ENCODE results near the gene SKAP2.
A peak's percentile ranks its signal among the peaks of the same experiment; 100 is the strongest.

The SKAP2 gene

DNA sequence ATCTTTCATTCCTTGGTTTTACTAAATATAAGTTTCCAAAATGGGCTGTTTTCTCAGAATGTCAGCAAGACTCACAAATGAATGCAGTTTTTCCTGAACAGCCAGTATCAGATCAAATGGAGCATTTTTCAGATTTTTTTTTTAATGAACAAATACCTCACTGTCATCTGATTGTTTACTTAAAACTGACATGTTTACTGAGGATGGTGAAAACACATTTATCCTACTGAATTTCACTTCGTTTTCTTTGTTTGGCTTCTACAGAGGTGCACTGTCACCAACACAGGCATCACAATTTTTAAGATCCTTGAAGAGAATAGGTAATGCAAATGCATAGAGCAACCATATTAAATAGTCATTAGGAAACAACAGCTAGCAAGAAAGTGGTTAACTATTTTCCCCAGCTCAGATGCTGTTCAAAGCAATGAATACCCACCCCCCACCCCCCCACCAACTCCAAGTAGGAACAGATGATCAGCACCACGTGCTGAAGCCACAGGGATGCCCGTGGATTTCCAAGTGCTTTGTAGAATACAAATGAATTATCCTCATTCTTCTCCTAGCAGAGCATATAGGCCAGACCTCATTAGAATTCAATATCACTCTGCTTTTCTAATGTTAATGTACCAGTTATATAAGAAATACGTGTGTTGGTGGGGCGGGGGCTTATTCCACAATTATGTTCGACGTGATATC is 205.9 kb downstream of the SKAP2 start:
- peak; percentile 73 for DNase-seq

DNA sequence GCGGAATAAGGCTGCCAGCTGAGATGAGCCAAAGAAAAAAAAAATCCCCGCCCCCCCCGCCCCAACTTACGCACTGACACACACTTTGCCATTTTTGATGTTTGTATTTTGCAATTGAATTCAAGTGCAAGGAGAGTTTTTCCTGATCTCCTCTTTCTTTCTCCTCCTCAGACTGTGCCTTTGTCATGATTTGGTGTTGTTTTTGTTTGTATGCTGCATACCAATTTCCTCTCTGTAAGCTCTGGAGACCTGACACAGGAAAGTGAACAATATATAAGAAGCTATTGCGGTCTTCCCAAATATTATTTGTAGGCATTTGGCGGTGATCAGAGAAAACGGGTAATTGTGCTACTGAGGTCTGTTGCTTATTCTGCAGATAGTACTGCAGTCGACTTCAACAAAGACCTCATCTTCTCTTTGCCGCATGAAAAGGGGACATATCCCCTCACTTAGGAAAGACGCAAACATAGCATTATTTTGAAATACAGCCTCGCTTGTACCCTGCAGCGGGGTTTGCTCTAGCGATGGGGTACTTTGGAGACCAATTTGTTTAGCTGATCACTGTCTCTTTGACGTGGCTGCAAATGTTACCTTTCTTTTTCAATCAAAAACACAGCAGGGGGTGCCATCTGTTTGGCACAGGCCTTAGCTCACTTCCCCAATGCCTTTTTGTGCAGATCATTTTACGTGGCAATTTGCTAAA is 206.6 kb downstream of the SKAP2 start:
- peak; percentile 92 for DNase-seq

DNA sequence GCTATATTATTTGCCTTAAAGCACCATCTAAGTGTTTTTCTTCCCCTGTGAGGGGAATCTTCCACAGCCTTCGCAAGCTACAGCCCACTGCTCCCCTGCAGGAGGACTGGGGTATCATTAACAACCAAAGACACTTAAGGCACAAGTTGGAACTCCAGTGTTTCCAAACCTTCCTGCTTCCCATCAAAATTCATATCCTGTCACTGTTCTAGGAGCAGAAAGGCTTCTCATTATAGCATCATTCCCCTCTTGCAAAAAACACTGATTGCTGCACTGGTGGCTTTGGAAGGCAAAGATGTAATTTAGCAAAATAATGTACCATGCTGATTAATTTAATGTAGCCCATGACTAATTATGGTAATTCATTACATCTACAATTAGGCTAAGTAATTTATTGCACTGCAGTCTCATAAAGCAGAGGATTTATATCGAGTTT is 207.2 kb downstream of the SKAP2 start:
- no peak for DNase-seq

DNA sequence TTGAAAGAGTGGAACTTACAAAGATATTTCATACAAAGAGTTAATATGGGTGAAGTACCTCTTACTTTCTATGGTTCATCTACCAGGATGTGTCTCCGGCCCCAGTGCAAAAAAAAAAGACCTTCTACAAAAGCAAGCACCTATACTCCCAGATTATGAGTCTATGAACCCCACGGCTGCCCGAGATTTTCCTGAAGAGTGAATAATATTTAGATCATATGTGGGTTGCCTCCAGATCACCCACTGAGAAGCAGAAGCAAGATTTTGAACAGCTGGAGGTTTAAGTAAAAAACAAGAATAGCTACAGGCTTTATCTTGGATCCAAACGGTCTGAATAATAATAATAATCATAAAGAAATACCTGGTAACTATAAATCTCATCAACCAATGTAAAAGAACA is 207.7 kb downstream of the SKAP2 start:
- no peak for DNase-seq

DNA sequence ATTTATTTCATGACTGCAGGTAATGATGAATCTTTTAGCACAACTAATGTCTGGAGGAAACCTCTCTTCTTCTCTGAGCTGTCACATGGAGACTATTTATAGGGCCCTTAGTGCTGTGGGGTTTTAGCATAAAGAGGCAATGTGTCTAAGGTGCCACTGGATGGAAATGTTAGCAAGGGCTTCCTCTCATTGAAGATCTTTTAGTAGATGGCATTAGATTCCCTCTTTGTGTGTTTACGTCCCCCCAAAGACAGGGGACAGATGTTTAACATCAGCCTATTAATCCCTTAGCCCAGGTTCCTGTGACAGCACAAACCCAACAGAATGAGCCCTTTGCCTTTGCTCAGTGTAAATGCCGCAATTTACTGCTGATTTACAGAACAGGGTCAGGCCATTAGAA is 208.6 kb downstream of the SKAP2 start:
- DNase-seq: no peak

DNA sequence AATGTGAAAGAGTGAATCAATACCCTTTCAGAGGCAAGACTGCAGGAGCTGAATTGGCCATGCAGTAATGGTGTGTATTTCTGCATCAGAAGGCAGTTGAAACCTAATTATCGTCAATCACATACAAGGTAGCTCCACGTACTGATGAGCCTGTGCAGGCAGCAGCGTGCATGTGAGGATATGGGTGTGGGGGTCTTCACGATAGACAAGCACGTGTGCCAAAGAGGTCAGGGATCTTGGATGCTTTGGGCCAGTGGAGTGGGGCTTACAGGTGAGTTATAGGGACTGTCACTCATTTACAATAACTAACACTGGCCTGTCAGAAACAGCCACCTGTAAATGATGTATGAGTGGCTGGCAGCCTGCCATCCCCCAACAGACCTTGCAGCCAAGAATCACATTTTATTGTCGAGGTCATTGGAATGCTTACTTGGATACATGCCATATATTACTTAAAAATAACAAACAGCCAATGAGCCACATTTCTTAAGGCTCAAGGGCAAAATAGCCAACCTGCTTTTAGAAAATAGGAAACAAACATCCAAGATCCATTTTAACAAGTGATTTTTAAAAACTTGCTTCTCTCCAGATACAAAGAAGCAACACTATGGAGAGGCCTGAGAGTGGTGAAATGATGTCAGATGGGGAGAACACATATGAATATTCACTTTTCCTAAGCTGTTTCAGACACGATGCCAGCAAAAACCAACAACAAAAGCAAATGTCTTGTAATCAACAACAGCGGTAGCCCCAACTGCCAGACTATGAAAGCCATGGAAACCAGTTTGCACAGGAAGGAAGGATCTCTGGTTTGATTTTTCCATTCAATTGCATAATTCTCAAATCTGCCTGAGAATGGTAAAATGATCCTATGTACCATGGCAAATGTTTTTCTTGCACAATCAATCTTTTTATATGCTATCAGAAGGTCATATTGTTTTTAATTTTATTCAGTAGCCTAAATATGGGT is 210.7 kb downstream of the SKAP2 start:
- no peak for DNase-seq

DNA sequence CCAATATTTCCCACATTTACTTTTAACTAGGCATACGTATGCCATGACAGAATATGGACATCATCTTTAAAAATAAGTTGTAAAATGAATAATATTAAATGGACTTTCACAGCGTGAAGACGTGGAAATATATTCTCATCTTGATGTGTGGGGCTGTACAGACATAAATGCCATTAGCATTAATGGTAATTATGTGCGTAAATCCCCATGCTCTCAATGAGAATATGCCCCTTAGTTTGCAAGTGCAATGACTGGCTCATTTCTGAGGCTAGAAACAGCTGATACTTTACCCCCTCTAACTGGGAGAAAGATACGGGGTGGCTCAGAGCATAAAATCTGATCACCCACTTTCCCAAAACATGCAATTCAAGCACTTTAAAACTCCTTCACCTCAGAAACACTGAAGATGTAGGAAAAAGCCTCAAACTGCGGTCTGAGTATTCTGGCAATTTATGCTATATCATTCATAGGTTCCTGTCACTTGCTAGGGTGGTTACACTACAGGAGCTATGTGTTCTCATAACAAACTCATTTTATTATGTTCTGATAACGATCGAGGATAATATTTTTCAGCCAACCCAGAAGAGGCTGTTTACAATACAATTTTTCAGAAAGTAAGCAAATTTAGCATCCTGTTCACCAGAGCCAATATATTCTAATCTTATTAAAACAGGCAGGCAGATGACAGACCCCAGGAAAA is 211.8 kb downstream of the SKAP2 start:
- no peak for DNase-seq

DNA sequence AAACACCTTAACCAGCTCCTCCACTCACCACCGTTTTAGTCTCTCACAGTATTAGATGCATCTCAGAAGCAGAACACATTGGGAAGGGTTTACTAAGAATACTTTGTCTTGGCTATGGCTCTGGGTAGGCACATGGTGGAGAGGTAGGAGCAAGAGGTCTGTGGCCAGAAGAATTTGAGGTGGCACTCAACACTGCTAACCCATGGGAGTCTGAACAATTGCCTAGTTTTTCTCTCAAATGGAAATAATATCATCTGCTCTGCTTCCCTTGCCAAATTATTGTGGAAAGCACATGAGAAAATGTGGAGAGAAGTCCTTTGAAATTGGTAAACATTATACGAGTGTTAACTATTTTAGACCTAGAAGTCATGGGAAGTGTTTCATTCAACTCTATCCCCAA is 214.3 kb downstream of the SKAP2 start:
- no peak for DNase-seq

DNA sequence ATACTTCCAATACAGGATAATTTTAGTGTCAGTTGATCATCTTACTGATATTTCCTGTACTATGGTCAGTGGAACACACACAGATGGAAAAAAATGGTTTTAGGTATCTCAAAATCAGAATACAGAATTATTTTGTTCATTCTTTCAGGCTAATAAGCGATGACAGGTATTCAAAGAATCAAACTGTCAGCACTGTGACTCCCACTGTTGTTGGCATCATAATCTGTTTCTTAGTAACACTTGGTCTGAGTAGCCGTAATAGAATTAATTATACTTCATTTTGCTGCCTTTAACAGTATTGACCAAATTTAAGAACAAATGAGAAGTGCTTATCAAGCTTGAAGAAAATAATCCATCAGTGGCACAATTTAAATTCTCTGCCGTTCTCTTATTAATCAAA is 215.0 kb downstream of the SKAP2 start:
- DNase-seq: no peak

DNA sequence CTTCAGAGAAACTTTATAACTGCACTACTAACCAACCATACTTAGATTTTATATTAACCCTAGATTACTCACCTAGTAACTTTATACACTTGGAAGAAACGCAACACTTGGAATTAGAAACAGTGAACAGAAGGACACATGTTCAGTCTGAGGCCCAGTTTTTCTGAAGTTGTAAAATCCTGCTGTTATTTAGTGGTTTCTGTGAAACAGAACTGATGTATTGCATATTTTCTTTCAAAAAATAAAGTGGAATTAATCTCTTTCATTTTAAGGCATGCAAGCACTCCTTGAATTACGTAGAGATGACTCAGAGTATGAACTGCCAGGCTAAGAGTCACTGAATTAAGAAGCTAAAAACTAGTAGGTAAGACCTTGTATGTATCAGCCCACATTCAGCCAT is 215.8 kb downstream of the SKAP2 start:
- DNase-seq: no peak

DNA sequence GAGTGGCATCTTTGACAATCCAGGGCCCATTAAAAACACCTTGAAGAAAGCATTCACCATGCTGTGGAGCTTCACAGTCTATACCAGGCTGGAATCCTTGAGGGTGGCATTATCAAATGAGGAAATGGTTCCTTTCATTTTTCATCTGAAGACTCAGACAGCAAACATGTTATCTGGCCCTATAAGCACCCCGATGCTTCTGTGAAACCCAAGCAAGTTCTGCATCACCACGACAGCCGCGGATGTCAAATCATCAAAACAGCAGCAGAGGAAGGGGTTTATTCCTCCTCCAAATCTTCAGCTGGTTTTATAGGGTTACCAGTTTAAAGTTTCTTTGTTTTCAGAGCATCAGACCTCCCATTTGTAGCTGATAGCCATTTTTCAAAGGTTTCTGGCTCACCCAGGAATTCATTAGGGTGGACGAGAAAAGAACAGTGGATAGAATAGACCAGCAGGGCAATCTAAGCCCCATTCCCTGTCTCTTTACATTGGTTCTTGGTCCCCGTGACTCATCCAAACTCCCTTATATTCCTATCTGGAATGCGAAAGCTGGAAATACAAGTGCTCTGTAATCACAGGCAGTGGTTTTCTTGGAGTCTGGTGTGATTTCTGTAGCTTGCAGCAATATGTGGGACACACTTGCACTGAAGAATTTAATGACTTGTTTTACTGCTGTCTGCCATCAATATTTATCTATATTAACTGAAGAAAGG is 217.9 kb downstream of the SKAP2 start:
- no peak for DNase-seq

DNA sequence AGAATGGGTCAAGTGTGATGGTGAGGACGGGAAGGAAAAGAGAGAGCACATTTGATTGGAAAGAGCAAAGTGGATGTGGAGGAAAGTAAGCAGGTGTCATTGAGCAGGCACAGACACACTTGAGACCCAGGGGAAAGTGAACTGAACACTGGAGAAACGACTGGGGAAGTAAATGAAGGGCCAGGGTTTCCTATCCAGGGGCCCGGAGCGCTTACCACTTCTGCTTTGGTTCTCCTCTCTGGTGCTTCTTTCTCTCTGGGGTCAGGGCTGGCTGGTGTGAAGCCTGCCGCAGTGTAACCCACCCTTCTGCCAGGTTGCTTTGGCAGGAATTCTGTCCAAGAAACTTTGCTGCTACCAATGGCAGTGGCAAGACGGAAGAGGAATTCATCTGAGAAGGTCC is 219.3 kb downstream of the SKAP2 start:
- no peak for DNase-seq

DNA sequence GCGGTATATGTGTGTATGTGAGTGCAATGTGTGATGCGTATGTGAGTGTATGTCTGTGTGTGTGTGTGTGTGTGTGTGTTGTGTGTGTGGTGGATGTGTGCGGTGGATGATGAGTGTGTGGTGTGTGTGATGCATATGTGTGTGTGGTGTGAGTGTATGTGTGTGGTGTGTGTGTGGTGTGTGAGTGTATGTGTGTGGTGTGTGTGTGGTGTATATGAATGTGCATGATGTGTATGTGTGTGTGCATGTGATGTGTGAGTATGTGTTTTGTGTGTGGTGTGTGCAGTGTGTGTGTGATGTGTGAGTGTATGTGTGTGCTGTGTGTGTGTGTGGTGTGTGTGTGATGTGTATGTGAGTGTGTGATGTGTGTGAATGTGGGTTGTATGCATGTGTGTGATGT is 222.0 kb downstream of the SKAP2 start:
- no peak for DNase-seq

DNA sequence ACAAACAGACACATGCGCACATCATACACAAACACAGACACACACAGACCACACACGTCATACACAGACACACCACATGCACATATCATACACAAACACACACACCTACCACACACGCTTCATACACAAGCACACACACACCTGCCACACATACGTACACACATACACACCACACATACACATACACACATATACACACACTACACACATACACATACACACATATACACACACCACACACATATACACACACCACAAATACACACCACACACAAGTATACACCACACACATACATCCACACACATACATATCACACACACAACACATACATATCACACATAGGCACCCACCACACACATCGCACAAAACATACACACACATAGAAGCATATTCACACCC is 224.7 kb downstream of the SKAP2 start:
- no peak for DNase-seq

DNA sequence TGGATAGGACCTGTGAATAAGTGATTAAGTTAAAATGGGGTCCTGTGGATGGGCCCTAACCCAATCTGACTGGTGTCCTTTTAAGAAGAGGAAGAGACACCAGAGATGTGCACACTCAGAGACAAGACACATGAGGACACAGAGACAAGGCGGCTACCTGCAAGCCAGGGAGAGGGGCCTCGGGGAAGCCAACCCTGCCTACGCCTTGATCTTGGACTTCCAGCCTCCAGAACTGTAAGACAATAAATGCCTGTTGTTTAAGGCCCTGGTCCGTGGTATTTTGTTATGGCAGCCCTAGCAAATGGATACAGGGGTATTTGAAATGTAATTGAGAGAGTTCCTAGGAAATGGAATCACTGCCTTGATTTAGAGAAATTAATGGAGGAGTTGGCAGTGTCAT is 225.3 kb downstream of the SKAP2 start:
- no peak for DNase-seq

DNA sequence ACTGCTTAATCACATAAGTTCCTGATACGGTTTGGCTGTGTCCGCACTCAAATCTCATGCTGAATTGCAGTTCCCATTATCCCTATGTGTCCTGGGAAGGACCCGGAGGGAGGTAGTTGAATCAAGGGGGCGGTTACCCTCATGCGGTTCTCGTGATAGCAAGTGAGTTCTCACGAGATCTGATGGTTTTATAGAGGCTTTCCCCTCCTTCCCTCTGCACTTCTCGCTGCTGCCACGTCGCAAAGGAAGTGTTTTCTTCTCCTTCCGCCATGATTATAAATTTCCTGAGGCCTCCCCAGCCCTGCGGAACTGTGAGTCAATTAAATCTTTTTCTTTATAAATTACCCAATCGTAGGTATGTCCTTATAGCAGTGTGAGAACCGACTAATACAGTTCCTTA is 226.2 kb downstream of the SKAP2 start:
- no peak for DNase-seq

DNA sequence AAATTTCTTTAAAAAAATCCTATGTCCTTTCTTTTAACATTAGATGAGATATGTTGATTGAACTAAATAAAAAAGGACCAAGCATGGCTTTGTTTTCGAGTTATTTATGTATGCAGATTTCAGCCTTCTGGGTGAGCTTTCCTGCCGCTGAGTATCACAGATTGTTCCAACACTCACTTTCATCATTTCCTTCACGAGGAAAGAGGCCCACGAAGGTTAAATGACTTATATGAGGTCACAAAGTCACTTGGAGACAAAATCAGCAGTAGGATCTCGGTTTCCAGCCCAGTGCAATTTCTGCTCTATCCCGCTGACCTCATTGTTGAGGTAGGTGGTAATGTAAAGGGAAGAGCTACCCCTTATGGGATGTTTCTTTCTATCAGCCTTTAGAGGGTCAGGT is 226.8 kb downstream of the SKAP2 start:
- DNase-seq: no peak

DNA sequence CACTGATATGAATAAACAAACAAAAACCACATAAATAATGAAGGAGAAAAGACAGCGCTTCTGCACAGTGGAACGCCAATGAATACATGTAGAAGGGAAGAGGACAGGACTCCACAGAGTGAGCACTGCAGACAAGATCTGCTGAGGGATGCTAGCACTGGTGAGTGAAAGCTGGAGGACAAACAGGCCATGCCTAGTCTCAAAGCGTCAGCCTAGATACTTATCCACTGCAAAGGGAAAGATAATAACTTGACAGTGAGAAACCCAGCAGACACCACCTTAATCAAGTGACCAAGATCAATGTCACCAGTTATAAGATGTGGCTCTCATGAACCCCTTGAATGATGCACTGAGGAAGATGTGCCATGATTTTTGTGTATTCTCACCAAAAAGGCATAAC is 227.6 kb downstream of the SKAP2 start:
- DNase-seq: no peak

DNA sequence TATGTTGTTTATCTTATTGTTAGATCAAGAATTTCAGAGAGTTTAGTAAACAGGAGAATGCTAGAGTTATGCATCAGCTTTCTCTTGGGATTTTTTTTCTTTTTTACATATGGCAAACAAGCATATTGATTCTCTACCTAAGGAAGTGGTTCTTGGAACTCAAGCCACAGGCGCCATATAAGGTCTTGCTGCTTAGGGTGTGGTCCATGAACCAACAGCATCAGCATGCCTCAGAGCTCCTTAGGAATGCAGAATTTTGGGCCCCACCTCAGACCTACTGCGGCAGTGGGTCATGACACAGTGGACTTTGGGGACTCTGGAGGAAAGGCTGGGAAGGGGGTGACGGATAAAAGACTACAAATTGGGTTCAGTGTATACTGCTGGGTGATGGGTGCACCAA is 230.8 kb downstream of the SKAP2 start:
- no peak for DNase-seq

DNA sequence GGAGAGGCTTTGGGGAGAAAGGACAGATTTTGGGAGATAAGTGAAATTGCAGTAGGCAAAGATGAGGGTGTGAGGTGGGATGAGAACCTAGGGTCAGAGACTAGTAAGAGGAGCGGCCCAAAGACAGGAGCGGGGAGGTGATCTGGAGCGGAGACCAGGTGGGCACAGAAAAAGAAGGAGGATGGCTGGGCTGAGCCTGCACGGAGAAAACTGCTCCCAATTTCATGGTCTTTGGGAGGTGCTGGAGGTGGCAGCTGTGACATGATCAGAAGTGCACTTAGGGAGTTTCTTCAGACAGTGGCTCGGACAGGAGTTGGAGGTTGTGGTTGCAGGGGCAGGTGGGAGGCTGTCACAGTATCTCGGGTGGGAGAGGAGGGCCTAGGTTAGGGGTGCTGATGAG is 232.8 kb downstream of the SKAP2 start:
- no peak for DNase-seq

DNA sequence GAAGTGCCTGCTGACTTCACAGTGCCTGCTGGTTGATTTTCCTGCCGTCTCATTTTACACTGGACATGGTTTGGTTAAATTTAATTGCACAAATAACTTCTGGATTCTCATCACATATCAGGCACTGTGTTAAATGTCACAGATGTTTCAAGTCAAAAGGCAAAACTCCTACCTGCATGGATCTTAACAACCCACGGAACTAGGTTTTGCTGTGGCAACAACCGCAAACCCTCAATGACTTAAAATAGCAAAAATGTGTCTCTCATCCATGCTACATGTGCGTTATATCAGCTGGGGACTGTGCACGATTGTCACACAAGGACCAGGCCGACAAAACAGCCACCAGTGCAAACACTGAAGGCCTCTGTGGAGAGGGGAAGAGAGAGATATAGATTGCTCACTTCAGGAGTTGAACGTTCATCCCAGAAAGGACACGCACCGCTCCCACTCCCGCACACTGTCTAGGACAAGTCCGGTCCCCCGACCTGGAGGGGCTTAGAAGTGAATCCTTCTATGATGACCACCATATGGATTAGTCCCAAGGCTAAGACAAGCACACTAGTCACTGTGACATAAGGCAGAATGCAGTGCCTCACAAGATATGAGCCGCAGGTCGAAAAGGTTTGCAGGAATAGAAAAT is 233.3 kb downstream of the SKAP2 start:
- no peak for DNase-seq

DNA sequence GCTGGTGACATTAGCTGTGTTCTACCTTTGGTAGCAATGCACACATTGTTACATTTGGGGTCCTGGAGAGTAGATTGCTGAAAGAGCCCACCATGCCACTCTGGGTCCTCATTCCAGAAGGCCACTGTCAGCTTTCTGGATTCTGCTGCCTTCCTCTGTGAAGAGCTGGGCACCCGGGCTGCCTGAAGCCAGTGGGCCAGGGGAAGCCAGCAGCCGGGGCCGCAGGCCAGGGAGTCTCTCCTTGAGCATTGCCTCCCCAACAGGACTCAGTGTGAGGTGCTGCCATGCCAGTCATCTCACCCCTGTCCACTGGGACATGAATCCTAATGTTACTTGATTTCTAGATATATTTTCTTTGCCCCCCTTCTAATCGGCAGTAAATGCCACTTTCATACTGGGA is 234.0 kb downstream of the SKAP2 start:
- DNase-seq: no peak

Data from NCI-H1694 (cell line).